GM19328 (cell line): Measurements from ENCODE around the gene USPL1.

Experiments used
- ATAC-seq: cut with Tn5 transposase; IDR thresholded peaks from one replicate; pipeline ENCODE4 v1.9.1; 2021; ENCODE audit warnings: mild to moderate bottlenecking, moderate library complexity; ENCODE audit not compliant: unreplicated experiment

USPL1 gene

DNA sequence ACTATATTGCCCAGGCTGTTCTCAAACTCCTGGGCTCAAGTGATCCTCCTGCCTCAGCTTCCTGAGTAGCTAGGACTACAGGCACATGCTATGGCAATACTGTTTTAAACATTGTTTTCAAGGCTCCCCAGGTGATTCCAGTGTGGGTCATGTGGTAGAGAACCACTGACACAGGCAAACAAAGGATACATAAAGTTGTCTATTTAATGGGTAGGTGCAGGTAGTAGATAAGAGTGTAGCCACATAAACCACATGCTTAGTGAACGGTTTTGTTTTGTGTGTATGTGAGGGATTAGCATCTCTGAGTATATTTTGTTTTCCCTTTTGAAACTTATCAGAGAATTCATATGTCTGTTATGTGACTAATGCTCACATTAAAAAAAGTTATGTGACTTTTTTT is 36.7 kb downstream of the USPL1 start:
- no peak for ATAC-seq

DNA sequence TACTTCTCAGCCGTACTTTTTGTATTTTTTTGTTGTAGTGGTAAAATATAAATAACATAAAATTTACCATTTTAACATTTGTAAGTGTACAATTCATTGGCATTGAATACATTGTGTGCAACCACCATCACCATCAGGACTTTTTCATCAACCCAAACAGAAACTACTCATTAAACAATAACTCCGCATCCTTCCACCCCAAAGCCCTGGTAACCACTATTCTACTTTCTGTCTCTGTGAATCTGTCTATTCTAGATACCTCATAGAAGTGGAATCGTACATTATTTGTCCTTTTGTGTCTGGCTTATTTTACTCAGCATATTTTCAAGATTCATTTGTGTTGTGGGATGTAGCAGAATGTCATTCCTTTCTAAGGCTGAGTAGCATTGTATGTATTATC is 38.5 kb downstream of the USPL1 start:
- no peak for ATAC-seq

DNA sequence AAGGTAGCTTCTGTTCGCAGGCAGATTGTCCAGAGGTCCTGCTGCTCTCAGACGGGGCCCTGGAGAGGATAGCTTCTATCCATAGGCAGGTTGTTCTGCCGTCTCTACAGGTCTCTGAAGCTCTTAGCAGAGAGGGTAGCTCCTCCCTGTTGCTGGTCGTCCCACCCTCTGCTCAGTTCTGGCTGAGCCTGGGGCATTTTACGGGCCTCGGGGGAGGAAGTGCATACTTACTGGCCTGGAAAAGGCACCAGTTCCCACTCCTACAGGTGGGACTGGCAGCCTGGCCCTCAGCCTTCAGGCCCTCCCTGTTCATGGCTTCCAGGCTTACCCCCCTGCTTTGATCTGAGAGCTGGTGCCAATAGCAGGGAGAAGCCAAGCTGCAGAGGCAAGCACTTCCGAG is 42.3 kb downstream of the USPL1 start:
- ATAC-seq: no peak

DNA sequence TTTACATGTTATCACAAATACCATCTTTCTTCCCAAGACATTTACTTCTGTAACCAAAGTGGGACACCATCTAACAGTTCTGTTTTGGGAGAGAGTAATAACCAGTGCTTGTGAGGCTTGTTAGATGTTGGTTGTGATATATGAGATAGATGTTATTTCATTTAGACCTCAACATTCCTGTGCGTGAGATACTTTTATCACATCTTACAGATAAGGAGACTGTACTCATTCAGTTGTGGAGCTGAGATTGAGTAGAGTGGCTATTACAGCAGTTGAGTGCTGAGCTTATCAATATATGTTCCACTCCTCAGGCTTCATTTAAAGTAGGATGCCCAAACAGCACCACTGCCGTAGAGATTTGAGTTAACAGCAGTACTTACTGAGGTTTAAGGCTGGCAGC is 43.1 kb downstream of the USPL1 start:
- ATAC-seq: no peak

DNA sequence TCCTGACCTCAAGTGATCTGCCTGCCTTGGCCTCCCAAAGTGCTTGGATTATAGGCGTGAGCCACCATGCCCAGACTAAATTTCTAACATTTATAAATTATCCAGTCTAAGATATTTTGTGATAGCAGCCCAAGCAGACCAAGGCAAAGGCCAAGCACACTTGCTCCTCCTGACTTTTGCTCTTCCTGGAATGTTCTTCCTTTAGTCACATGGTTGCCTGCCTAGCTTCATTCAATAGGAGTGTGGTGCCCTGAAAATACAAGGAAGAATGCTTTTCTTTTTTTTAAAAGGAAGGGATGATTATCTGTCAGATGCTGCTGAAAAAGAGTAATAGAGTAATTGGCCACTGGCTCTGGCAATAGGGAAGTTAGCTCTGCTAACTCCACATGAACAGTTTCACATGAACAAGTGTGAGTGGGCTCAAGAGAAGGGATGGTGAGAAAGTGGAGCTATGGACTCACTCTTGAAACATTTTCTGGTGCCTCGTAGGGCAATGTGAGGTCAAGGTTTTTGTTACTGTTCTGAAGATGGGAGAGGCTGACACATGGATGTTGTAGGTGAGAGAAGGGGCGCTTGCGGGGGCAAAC is 47.1 kb downstream of the USPL1 start:
- no peak for ATAC-seq

DNA sequence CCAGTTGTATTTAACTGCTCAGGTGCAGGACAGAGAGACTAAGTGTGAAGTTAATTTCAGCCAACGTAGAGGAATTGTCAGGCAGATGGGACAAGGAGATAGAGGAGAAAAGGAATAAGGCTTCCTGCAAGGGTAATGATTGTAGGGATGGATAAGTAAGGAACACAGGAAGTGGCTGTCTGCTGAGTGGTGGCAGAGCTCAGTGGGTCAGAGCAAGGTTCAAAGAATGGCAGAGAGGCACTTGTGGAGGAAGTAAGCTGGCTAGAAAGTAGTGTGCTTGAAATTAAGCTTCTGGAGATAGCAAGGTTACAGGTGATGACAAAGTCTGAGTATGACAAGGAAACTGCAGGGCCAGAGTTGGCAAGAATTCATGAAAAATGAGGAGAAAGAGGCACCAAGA is 47.9 kb downstream of the USPL1 start:
- no peak for ATAC-seq

DNA sequence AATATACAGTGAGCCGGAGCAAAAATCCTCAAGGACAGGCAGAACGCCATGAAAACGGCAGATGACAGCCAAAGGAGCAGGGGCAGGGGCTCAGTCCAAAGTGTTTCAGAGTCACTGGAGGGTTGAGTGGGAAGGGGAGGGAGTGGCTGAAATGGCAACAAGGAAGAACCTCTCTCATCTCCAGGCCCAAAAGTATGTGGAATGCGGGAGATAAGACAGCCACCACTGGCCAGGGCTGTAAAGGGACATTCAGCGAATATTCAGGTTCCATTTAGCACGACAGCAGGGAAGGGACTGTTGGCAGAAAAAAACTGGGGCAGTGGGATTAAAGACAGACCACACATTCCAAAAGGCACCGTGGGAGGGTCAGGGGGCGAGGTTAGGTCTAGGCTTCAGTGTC is 48.4 kb downstream of the USPL1 start:
- no peak for ATAC-seq

DNA sequence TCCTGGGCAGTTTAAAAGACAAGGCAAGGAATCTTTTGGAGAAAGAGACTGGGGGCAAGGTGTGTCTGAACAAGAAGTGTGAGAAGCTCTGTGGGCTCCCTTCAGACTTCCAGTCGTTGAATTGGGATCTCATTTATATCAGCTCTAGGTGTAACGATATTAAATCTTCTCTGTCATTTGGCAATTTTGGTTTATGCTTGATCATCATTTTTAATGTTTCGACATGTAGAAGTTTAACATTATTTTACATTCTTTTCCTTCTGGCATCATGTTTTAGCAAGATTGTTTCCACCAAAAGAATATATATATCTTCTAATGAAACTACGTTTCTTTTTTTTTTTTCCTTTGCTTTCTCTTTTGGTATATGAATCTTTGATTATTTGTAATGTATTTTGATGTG is 49.3 kb downstream of the USPL1 start:
- no peak for ATAC-seq

DNA sequence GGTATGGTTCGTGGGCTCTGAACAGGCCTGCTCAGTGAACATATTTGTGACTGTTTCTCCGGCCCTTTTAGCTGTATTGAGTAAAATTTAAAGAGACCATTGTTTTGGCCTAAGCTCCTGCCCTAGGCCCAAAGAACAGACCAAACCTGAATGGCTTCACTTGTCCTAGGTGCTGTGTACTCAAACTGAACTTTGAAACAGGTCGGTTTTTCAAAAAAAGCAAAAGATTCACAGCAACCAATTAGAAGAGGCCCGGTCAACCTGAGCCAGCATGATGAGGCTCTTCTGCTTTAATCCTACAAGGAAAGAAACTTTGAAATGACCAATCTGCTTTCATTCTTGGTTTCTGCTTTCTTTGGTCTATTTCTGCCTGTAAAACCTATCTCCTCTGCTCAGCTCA is 50.6 kb downstream of the USPL1 start:
- no peak for ATAC-seq

DNA sequence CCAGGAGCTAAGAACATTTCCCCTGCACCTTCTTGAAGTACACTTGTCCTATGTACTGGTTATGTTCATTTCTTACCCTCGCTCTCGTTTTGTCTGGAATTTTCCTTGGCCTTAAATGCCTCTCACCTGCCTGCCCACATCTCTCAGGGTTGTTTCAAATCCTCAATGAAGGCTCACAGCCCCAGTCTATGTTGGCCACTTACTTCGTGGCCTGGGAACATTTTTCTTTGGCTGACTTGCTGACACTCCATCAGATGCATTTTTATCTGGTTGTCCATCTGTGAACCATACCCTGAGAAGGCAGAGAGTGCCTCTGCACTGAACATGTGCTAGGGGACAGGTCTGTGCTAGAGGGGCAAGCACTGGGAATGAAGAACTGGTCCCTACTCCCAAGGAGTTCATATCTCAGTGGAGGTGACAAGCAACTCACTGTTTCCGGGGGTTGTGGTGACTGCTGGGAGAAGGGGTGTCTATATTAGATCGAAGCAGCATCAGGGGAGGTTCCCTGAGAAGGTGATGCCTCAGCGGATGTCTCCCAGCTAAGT is 53.6 kb downstream of the USPL1 start:
- no peak for ATAC-seq

DNA sequence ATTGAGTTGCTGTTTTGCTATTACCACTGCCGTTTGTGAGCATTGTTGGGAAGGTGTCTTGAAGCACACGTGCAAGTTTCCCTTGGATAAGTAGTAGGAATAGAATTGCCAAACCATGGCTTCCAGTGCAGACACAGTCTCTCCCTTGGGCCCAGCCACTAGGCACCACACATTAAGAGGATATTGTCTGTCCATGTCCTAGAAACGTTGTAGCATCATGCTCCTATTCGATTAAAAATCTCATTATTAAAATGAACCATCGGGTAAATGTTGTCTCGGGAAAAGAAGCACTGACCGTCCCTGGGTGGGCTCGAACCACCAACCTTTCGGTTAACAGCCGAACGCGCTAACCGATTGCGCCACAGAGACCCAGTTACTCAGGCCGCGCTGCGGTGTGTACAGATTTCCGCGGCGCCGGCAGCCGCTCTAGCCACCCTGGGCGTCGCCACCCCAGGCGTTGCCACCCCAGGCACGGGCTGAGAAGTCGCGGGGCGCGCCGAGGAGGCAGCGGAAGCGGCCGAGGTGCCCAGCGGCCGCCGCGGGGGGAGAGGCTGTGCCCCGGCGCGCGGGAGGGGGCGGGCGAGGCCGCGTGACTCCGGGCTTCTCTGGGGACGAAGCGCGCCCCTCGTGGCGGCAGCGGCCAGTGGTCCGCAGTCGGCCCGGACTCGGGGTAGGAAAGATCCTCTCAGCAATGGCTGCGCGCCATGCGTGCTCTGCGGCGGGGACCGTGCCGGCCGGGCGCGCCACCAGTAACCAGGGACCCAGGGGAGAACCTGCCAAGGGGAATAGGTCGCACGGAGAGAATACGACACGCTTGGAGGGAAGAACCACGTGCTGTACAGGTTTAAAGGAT is 56.2 kb downstream of the USPL1 start:
- peak; percentile 89 for ATAC-seq

DNA sequence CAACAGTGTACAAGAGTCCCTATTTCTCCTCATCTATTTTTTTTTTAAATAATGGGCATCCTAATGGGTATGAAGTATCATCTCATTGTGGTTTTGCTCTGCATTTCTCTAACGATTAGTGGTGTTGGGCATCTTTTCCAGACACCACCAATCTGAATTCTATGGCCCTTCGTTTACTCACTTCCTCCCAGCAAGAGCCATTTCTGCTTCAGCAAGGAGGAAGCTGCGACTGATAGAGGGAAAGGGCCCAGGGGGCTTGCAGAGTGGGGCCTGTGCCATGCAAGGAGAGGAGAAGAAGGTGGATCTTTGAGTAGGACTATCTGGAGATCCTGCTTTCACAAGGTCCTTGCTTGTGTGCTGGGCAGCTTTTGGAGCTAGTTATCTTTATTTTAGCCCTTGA is 58.0 kb downstream of the USPL1 start:
- no peak for ATAC-seq

DNA sequence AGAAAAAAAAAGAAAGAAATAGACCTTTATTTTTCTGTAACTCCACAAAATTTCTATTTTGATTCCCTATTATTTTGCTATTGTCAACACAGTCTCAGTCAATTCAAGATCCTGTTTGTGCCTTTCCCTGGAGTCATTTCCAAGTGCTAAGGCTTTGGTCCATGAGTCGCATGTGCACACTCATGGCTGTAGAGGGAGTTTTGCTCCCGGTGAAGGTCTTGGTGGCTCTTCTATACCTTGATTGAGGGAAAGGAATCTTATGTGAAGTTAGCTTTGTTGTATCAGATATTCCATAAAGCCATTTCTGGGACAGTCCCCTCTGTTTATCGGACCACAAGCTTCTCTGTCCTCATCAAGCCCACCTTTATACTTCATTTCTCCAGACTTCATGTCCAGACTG is 59.0 kb downstream of the USPL1 start:
- no peak for ATAC-seq

DNA sequence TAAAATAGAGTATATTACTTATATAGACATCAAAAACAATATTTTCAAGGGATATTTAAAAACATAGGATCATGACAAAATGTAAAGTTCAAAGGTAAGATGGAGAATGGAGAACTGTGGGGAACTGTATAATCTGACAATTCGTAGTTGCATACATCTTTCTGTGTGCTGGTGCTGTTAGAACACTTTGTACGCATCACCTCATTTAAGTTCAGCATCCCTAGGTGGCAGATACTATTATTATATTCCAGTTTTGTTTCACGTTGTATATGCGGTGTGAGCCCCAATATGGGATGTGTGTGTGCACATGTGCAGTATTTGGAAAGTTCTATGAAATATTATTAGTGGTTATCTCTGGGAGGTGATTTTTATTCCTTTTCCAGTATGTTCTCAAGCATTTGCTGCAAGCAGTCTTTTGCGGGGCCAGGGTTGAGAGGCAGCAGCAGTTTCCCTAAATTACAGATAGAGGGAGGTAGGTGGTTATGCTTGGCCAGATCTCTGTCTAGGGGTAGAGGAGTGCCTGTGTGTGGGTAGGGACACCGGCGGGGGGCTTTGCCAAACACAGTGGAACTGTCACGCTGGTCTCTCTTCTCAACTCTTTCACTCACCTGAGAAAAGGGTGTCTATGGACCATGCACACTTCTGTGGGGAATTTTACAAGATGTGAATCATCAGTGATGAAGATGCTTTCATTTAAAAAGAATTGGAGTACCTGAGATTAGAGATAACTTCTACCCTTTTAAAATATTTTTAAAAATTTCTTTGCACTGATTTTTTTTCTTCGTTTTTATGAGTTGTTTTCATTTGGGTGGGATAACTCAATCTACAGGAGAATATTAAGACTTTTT is 62.0 kb downstream of the USPL1 start:
- ATAC-seq: no peak

DNA sequence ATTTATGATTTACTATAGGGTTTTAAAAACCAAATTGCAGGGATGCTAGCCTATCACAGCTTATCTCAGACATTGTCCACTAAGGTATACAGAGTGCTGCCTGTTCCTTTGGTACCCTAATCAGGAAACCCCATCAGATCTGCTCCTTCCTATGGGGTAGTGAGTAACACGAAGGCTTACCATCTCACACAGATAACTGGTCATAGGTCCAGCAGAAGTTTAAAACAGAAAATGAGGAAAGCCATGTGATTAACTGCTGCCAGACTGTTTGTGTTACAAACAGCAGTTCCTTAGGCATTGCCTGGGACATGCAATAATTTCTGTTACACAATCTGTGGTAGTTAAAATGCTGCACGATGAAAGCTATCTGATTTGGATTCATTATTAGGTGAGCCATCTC is 64.1 kb downstream of the USPL1 start:
- no peak for ATAC-seq

DNA sequence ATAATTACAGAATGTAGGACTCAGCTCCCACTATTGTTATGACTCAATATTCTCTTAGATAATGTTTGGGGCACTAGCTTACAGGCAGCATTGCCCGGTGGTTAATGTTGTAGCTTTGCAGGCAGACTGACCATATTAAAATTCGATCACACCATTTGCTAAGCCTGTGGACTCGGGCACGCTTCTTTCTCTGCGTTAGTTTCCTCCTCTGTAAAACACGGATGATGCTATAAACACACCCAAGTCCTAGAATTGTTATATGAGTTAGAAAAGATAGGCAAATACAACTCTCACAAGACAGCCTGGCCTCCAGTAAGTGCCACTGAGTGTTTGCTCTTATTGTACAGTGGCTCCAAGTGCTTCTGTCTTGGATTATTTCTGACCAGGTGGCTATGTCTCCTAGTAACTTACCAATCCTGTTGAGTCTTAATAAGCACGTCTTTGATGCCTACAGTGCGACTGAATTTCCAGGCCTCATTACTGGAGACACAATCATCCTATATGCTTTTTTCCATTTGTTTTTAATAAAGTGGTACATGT is 67.7 kb downstream of the USPL1 start:
- ATAC-seq: no peak

DNA sequence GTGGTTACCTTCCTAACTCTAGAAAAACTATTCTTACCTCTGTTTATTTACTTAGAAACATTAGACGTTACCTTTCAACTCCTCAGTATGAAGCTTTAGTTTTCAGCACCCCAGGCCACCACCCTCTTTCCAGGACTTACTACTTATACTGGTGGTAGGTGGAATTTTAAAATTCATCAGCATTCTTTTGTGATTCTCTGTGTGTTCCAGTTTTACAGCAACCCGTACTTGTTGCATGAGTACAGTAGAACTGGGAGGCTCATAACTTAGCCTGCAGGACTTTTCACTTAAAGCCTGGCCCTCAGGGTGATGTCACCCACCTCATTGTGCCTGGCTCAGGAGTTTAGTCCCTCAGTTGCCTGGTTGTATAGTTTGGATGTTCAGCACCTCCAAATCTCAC is 68.3 kb downstream of the USPL1 start:
- ATAC-seq: no peak

DNA sequence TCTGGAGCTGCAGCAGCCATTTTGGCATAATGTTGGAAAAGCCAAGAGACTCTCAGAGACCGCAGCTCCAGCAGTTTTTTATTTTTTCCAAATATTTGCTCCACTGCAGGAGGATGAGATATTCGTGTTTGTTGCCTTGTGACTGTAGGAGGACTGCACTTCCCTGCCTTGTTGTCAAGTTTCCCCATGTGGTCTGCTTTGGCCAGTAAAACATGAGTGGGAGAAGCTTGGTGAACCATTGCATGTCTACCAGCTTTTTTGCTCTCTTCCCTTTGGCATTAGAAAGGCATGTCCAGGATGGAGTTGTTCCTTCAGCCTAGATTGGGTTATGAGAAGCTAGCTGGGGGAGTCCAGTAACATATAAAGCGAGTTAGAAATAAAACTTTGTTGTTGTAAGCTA is 69.9 kb downstream of the USPL1 start:
- no peak for ATAC-seq

DNA sequence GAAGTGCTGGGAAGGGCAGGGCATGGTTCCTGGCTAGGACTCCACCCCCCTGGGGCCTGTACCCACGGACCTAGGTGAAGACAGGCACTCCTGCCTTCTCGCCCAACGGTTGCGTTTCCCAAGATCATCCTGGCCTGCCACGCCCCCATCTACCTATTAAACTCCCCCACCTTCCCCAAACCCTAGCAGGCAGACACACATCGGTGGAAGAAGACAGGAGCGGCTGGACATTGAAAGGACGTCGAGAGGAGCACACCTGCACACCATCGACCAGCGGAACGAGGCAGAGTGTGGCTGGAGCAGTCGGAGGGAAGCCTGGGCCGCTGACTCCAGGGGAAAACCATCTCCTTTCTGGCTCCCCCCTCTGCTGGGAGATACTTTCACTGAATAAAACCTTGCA is 72.0 kb downstream of the USPL1 start:
- no peak for ATAC-seq

DNA sequence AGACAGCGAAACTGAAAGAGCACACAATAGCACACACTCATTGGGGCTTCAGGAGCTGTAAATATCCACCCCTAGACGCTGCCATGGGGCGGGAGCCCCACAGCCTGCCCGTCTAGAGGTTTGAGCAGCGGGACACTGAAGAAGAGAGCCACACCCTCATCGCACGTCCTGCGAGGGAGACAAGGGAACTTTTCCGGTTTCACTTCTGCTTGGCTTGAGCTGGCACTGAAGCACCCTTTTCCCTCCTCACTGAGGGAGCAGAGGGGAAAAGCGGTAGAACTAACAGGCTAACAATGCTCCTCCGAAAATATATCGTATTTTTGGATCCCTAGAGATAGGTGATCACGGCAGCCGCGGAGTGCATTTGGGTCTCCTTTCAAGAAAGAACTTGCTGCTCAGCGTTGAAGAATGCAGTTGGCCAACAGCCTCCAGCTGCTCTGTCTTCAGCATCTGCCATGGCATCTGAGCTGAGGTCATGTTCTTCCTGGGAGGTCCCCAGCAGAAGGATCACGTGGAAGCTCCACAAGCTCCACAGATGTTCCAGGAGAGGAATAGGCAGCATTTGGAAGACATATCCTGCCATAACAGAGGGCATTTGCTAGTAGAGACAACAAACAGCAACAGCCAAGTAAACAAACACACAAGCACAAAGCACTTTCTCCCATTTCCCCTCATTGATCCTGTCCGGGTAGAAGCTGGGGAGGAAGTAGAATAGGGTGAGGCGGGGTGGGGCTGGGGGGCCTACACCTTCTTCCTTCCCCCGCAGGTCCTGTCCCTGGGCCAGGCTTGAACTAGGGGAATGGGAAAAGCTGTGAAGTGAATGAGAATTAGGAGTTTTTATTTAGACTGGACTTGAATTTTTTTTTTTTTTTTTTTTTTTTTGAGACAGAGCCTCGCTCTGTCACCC is 72.8 kb downstream of the USPL1 start:
- peak; percentile 64 for ATAC-seq
